Coronary artery (tissue), 2 donors: ENCODE results near the gene TCEANC2.

ENCODE experiments used
- DNase-seq: peaks from one replicate; pipeline ENCODE4 v3.0.0-alpha.2; 2017; ENCODE audit warnings: low spot score
- H3K27ac ChIP-seq, 2 donors: fragments of 200-600 bp; sonication (generic); one replicate each; pipeline ENCODE4 v1.5.1; 2016 to 2019
- H3K4me3 ChIP-seq: fragments of 200-600 bp; sonication (generic); 2 replicates; pipeline ENCODE4 v1.5.1; 2016; ENCODE audit warnings: mild to moderate bottlenecking, moderate library complexity
- CTCF ChIP-seq: fragments of 200-600 bp; sonication (generic); IDR thresholded peaks from one replicate; pipeline ENCODE4 v1.5.1; 2019; ENCODE audit warnings: antibody characterized with exemption

TCEANC2 gene

GRCh38 chr1:54051933-54052430 lies 1.4 kb upstream of the TCEANC2 start:
- Histone ChIP-seq H3K4me3 (peak overlapping the region; percentile 100), H3K27ac (peak overlapping the region; percentile 91 to 100)
- DNase-seq, result no peak
- TF ChIP-seq CTCF, result no peak

GRCh38 chr1:54052431-54052933 lies 926 bp upstream of the TCEANC2 start:
- H3K27ac ChIP-seq, result peak overlapping the region; percentile 91 to 100
- H3K4me3 ChIP-seq, result peak overlapping the region; percentile 100
- no peak for DNase-seq
- no peak for TF ChIP-seq CTCF

GRCh38 chr1:54053745-54054437 lies 483 bp downstream of the TCEANC2 start:
- Histone ChIP-seq H3K27ac (peak overlapping the region; percentile 91 to 100), H3K4me3 (peak overlapping the region; percentile 100)
- no peak for TF ChIP-seq CTCF
- DNase-seq, result no peak

- Histone ChIP-seq H3K4me3 (peak overlapping the region; percentile 100), H3K27ac (no peak overlapping the region)
- TF ChIP-seq CTCF, result no peak
- DNase-seq, result no peak
These were observed 986 bp downstream of the TCEANC2 start for GRCh38 chr1:54054438-54054749.

- no peak for DNase-seq
- TF ChIP-seq CTCF, result no peak
- Histone ChIP-seq H3K4me3 (no peak overlapping the region), H3K27ac (no peak overlapping the region)
These were observed 10.9 kb downstream of the TCEANC2 start for GRCh38 chr1:54064299-54064698.

GRCh38 chr1:54069791-54070170 lies 16.4 kb downstream of the TCEANC2 start:
- no peak for TF ChIP-seq CTCF
- DNase-seq, result no peak
- Histone ChIP-seq H3K4me3 (no peak overlapping the region), H3K27ac (no peak overlapping the region)

- no peak overlapping the region for H3K4me3 ChIP-seq
- TF ChIP-seq CTCF, result peak; percentile 49
- no peak for DNase-seq
- no peak overlapping the region for H3K27ac ChIP-seq
These were observed 16.9 kb downstream of the TCEANC2 start for GRCh38 chr1:54070171-54070837.
